Neural progenitor cell (in vitro differentiated cells): ENCODE measurements around the gene RPL39L. TPM values are rescaled to one million over a fixed set of nuclear protein-coding genes. Genes with fewer than 3 reads are reported as not detected.
A peak's percentile ranks its signal among the peaks of the same experiment; 100 is the strongest.

Experiments used
- DNase-seq: peaks from one replicate; pipeline ENCODE4 v3.0.0-alpha.2; 2016; ENCODE audit warnings: low spot score
- H2AFZ ChIP-seq: fragments of 200-600 bp; sonication (generic); replicated peaks from 2 replicates; pipeline ENCODE4 v1.6.1; 2016; ENCODE audit warnings: antibody characterized with exemption
- H3F3A ChIP-seq: fragments of 200-600 bp; sonication (generic); 2 replicates; pipeline ENCODE4 v1.6.1; 2016; ENCODE audit warnings: antibody characterized with exemption, low read depth
- H3K27ac ChIP-seq: fragments of 200-600 bp; sonication (generic); 2 replicates; pipeline ENCODE4 v1.5.1; 2016; ENCODE audit warnings: mild to moderate bottlenecking
- H3K27me3 ChIP-seq: fragments of 200-600 bp; sonication (generic); 2 replicates; pipeline ENCODE4 v1.6.1; 2016; ENCODE audit warnings: mild to moderate bottlenecking, moderate library complexity
- H3K36me3 ChIP-seq: fragments of 200-600 bp; sonication (generic); 2 replicates; pipeline ENCODE4 v1.5.1; 2016
- H3K4me1 ChIP-seq: fragments of 200-600 bp; sonication (generic); 2 replicates; pipeline ENCODE4 v1.6.1; 2016; ENCODE audit warnings: mixed run types
- H3K4me2 ChIP-seq: fragments of 200-600 bp; sonication (generic); 2 replicates; pipeline ENCODE4 v1.6.1; 2016
- H3K4me3 ChIP-seq: fragments of 200-600 bp; sonication (generic); 2 replicates; pipeline ENCODE4 v1.5.1; 2016
- H3K79me2 ChIP-seq: fragments of 200-600 bp; sonication (generic); 2 replicates; pipeline ENCODE4 v1.6.1; 2016; ENCODE audit warnings: low read depth
- H3K9ac ChIP-seq: fragments of 200-600 bp; sonication (generic); 2 replicates; pipeline ENCODE4 v1.6.1; 2016
- H3K9me3 ChIP-seq: fragments of 200-600 bp; sonication (generic); 2 replicates; pipeline ENCODE4 v1.5.1; 2016; ENCODE audit warnings: low read depth
- H4K20me1 ChIP-seq: fragments of 200-600 bp; sonication (generic); 2 replicates; pipeline ENCODE4 v1.6.1; 2016; ENCODE audit warnings: low read depth
- H3K27ac Mint-ChIP-seq: 3 replicates; pipeline ENCODE4 v1.8.0; 2021; ENCODE audit warnings: mixed read lengths
- H3K27me3 Mint-ChIP-seq: 2 replicates; pipeline ENCODE4 v1.8.0; 2022; ENCODE audit warnings: low read depth, mild to moderate bottlenecking, inconsistent platforms, moderate library complexity, mixed read lengths; ENCODE audit not compliant: insufficient read depth
- H3K36me3 Mint-ChIP-seq: 3 replicates; pipeline ENCODE4 v1.8.0; 2021; ENCODE audit warnings: mixed read lengths
- H3K4me1 Mint-ChIP-seq: 3 replicates; pipeline ENCODE4 v1.8.0; 2021; ENCODE audit warnings: mixed read lengths
- H3K4me3 Mint-ChIP-seq: 3 replicates; pipeline ENCODE4 v1.8.0; 2021; ENCODE audit warnings: mild to moderate bottlenecking, moderate library complexity, mixed read lengths
- H3K9me3 Mint-ChIP-seq: 3 replicates; pipeline ENCODE4 v1.8.0; 2020; ENCODE audit warnings: mixed read lengths
- EZH2 ChIP-seq: fragments of 200-600 bp; sonication (generic); IDR thresholded peaks from 2 replicates; pipeline ENCODE4 v1.6.1; 2017; ENCODE audit warnings: antibody characterized with exemption, mild to moderate bottlenecking, moderate library complexity
- EZH2phosphoT487 ChIP-seq: fragments of 200-600 bp; sonication (generic); IDR thresholded peaks from 2 replicates; pipeline ENCODE4 v1.6.1; 2017; ENCODE audit warnings: antibody characterized with exemption
- total RNA-seq: library from RNA; depleted of rRNA; stranded (reverse); fragments of >200 nt; gene quantifications from 2 replicates; pipeline ENCODE4 v1.2.3, GENCODE V29; 2015; ENCODE audit warnings: low replicate concordance
- TF ChIP-seq, protein P1 (sequence below): fragments of 200-600 bp; sonication (generic); IDR thresholded peaks from 2 replicates; pipeline ENCODE4 v1.5.1; 2017; ENCODE audit warnings: antibody characterized with exemption, mild to moderate bottlenecking

The RPL39L gene
- total RNA-seq, 1 donor from 2014 or later = 49.1 TPM

DNA sequence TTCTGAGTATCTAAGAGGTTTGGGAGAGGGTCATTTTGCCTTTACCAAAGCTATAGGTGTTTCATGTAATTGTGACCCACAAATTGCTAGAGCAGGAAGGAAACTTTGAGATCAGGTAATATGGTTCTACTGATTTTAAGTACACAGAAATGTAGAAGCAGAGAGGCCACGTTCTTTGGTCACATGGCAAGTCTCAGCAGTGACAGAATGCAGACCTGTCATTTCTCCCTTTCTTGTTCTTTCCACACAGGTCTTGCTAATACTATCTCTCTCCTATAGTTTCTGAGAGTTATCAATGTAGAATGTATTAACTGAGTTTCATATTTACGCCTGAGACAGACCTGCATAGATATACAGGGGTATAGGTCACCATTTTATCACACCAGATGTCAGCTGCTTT, 47.1 kb upstream of the RPL39L start:
- Histone ChIP-seq H3K9ac (no peak overlapping the region), H3K79me2 (no peaks in the 10 kb centered on the region), H3K4me1 (peaks cover 20% of the 10 kb centered on the region), H3F3A (peaks cover 16% of the 10 kb centered on the region), H3K4me2 (no peak overlapping the region), H3K4me3 (no peak overlapping the region), H3K27me3 (peaks cover 3% of the 10 kb centered on the region), H2AFZ (no peak overlapping the region), H3K9me3 (no peaks in the 10 kb centered on the region), H4K20me1 (no peaks in the 10 kb centered on the region), H3K27ac (no peak overlapping the region), H3K36me3 (no peaks in the 10 kb centered on the region)
- Mint-ChIP-seq H3K9me3 (peaks cover 2% of the 10 kb centered on the region), H3K4me3 (no peak overlapping the region), H3K4me1 (peaks cover 16% of the 10 kb centered on the region), H3K27me3 (peaks cover 5% of the 10 kb centered on the region), H3K27ac (no peak overlapping the region), H3K36me3 (no peaks in the 10 kb centered on the region)
- TF ChIP-seq, protein P1, sequence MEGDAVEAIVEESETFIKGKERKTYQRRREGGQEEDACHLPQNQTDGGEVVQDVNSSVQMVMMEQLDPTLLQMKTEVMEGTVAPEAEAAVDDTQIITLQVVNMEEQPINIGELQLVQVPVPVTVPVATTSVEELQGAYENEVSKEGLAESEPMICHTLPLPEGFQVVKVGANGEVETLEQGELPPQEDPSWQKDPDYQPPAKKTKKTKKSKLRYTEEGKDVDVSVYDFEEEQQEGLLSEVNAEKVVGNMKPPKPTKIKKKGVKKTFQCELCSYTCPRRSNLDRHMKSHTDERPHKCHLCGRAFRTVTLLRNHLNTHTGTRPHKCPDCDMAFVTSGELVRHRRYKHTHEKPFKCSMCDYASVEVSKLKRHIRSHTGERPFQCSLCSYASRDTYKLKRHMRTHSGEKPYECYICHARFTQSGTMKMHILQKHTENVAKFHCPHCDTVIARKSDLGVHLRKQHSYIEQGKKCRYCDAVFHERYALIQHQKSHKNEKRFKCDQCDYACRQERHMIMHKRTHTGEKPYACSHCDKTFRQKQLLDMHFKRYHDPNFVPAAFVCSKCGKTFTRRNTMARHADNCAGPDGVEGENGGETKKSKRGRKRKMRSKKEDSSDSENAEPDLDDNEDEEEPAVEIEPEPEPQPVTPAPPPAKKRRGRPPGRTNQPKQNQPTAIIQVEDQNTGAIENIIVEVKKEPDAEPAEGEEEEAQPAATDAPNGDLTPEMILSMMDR = no peak
- TF ChIP-seq EZH2 (no peak), EZH2phosphoT487 (no peak)
- no peak for DNase-seq

DNA sequence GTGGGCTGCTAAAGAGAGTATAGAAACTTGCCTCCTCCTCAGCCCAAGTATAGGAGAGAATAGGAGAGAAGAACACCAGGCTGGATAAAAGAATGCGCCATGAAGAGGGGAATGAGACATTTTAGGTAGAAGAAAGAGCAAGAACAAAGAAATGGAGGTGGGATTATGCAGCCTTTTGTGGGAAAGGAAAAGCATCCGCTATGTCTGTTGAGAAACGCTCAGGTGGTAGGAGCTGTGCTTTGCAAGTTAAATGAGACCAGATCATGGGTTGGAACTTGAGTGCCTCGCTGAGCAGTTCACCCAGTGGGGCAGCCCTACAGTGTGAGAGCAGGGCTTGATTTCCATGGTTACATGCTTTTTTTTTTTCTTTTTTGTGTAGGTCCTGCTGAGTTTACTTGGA, 46.5 kb upstream of the RPL39L start:
- no peak overlapping the region for H2AFZ ChIP-seq
- Mint-ChIP-seq H3K4me3 (no peak overlapping the region), H3K9me3 (peaks cover 2% of the 10 kb centered on the region), H3K27me3 (peaks cover 5% of the 10 kb centered on the region), H3K4me1 (peaks cover 16% of the 10 kb centered on the region), H3K36me3 (no peaks in the 10 kb centered on the region), H3K27ac (no peak overlapping the region)
- no peaks in the 10 kb centered on the region for H4K20me1 ChIP-seq
- peak; percentile 36 for DNase-seq
- H3F3A ChIP-seq = peaks cover 16% of the 10 kb centered on the region
- peaks cover 6% of the 10 kb centered on the region for H3K27me3 ChIP-seq
- H3K9ac ChIP-seq = no peak overlapping the region
- TF ChIP-seq EZH2 (no peak), EZH2phosphoT487 (no peak)
- TF ChIP-seq, protein P1 = no peak
- peaks cover 20% of the 10 kb centered on the region for H3K4me1 ChIP-seq
- H3K79me2 ChIP-seq = no peaks in the 10 kb centered on the region
- no peak overlapping the region for H3K4me2 ChIP-seq
- H3K9me3 ChIP-seq = no peaks in the 10 kb centered on the region
- H3K27ac ChIP-seq = no peak overlapping the region
- no peak overlapping the region for H3K4me3 ChIP-seq
- H3K36me3 ChIP-seq = no peaks in the 10 kb centered on the region

DNA sequence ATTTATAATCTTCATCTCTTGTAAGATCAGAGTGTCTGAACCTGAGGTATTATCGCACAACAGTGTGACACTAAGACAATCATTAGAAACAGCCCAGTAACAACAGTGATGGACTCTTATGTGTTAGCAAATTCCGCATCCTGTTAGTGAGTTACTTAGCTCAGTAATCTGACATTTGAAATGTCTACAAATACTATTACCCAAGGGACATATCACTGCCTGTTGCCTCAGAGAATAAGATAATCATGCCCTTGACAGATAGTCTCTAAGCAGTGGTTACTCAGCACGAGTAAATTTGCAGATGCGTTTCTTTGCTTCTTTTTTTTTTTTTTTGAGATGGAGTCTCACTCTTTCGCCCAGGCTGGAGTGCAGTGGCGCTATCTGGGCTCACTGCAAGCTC, 44.6 kb upstream of the RPL39L start:
- TF ChIP-seq, protein P1 = no peak
- no peak for TF ChIP-seq EZH2phosphoT487
- H3K4me3 ChIP-seq = no peak overlapping the region

More for the DNA sequence above, 44.6 kb upstream of the RPL39L start:
- Histone ChIP-seq H2AFZ (no peak overlapping the region), H4K20me1 (no peaks in the 10 kb centered on the region), H3K27ac (no peak overlapping the region), H3K9me3 (no peaks in the 10 kb centered on the region), H3K4me2 (peak overlapping the region; percentile 21), H3K27me3 (peaks cover 23% of the 10 kb centered on the region), H3F3A (peaks cover 16% of the 10 kb centered on the region), H3K79me2 (no peaks in the 10 kb centered on the region), H3K9ac (no peak overlapping the region), H3K36me3 (no peaks in the 10 kb centered on the region), H3K4me1 (peaks cover 20% of the 10 kb centered on the region)
- no peaks in the 10 kb centered on the region for H3K36me3 Mint-ChIP-seq
- H3K4me1 Mint-ChIP-seq = peaks cover 16% of the 10 kb centered on the region
- H3K4me3 Mint-ChIP-seq = no peak overlapping the region
- peaks cover 5% of the 10 kb centered on the region for H3K27me3 Mint-ChIP-seq
- no peak overlapping the region for H3K27ac Mint-ChIP-seq
- no peak for DNase-seq
- peaks cover 2% of the 10 kb centered on the region for H3K9me3 Mint-ChIP-seq
